ENCODE data around the gene CCDC61. TPM values are rescaled to one million over a fixed set of nuclear protein-coding genes. Genes with fewer than 3 reads are reported as not detected.

The CCDC61 gene
- total RNA-seq, 1 experiment from 2014 or later = 1.4 TPM

DNA sequence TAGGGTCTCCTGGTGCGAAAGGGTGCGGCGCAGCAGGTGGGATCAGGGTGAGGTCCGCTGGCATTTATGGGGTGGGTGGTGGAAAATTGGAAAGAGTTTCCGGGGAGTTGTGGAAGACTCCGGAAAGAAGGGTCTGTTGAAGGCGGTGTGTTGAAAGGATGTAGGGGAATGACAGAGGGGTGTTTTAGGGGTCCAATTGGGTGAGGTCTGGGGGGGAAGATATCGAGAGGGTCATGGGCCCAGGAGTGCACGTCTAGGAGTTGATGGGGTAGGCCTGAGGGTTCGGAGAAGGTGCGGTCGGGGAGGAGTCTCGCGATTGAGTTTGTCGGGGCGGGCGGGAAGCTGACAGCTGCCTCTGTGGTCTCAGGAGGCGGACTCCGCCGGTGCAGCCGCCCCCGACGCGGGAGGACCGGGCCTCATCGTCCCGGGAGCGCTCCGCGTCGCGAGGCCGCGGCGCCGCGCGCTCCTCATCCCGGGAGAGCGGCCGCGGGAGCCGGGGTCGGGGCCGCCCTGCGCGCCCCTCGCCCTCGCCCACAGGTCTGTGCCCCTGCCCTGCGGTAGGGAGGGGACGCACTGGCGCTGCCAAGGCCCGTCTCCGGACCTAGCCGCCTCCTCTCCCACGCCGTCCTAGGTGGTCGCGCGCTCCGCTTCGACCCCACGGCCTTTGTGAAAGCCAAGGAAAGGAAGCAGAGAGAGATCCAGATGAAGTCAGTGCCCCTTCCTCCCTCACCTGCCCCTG is 20.6 kb downstream of the CCDC61 start:
- no peak for DNase-seq (ENCODE audit: low spot score)

DNA sequence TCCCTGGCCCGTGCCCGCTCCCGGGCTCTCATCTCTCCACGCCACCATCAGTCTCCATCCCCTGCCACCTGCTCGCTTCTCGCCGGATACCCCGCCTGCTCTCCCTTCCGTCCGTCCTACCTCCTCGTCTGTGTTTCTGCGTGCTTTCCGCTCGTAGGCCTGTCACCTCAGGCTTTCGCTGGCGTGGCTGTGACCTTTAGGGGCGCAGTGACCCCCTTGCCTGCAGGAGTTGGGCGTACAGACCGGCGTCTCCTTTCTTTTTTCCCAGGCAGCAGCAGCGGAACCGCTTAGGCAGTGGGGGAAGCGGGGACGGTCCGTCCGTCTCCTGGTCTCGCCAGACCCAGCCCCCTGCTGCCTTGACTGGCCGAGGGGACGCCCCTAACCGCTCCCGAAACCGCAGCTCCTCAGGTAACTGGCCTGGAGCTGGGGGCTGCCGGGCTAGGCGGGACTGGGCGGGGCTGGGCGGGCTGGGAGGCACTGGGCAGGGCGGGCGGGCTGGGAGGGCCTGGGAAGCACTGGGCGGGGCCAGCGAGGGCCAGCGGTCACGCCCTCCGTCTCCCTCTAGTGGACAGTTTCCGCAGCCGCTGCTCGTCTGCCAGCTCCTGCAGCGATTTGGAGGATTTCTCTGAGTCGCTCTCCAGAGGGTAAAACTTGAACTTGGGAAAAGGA is 21.3 kb downstream of the CCDC61 start:
- peak; percentile 39 for DNase-seq (ENCODE audit: low spot score)

- DNase-seq (ENCODE audit: low spot score) = no peak
These were observed 21.8 kb downstream of the CCDC61 start for GRCh38 chr19:46017095-46017429.

- no peak for DNase-seq (ENCODE audit: low spot score)
These were observed 22.8 kb downstream of the CCDC61 start for GRCh38 chr19:46017874-46018675.

GRCh38 chr19:46018729-46019251 is 23.5 kb downstream of the CCDC61 start:
- no peak for DNase-seq (ENCODE audit: low spot score)

GRCh38 chr19:46019270-46019669 is 24.0 kb downstream of the CCDC61 start:
- DNase-seq (ENCODE audit: low spot score) = no peak

- DNase-seq (ENCODE audit: low spot score) = no peak
These were observed 25.5 kb downstream of the CCDC61 start for GRCh38 chr19:46020819-46021125.

- DNase-seq (ENCODE audit: low spot score) = no peak
These were observed 26.3 kb downstream of the CCDC61 start for GRCh38 chr19:46021531-46022041.

DNA sequence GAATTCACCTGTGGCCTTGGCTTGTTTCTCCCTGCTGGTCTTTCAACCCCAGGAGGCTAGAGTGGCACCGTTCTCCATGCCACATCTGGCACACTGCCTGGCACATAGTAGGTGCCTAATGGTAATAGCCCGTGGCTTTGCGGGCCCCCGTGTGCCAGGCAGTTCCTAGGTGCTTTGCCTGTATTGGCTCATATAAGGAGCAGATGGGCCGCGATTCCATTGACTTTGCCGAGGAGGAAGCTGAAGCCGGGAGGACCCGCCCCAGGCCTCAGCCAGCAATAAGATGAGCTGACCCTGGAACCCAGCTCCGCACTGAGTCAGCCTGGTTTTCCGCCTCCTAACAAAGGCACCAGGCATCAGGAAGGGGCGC is 26.8 kb downstream of the CCDC61 start:
- DNase-seq (ENCODE audit: low spot score) = no peak

DNA sequence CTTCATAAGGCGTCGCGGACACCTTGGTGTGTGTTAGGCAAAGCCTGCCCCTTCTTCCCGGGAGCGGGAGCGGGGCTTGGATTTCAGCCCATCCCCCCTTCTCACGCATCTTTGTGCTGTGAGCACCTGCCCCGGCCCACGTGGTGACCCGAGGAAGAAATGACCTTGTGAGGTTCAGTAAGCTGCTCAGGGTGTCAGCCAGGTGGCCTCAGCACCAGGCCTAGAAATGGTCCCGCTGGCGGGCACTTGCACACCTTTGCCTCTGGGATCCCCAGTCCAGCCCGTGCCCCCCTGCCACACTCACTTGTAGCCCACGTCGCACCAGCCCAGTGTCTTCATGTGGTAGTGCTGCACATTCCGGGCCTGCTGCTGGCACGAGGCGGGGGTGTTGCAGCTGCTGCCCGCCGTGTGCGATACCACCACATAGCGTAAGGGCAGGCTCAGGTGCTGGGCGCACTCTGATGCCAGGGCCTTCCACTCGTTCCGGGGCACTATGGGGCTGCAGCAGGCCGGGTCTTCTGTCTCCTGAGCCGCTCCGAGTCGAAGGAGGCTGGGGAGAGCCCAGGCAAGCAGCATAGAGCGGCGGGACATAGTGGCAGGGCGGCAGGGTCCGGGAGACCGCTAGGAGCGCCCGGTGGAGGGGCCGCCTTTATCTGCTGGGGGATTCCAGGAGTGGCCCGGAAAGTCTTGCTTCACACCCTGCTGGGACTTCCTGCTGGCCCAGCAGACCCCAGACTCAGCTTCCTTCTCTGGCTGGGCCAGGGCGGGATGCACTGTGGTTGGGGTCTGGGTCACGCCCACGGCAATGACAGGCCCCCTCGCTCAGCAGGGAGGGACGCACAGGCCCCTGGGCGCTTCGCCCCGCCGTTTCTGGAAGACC is 27.4 kb downstream of the CCDC61 start, which contains the start of gene PGLYRP1:
PGLYRP1 (minus strand) TSS at position 623 of the 880 bp plus-strand sequence; CDS start at position 591, 32 bp downstream.
- no peak for DNase-seq (ENCODE audit: low spot score)

- no peak for DNase-seq (ENCODE audit: low spot score)
These were observed 28.1 kb downstream of the CCDC61 start for GRCh38 chr19:46023311-46023779.

DNA sequence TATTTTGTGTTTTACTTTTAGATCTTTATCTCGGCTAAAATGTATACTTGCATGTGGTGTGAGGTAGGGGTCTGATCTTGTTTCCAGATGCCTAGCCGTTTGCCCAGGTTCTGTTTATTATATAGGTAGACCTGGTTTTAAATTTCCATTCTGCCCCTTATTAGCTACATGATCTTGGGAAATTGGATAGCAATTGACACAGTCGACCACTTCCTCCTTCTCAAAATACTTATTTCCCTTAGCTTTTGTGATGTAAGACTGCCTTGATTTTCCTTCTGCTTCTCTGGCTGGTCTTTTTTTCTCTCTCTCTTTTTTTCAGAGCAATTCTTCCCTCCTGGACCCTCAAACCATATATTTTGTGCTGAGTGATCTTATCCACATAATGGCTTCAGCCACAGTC is 30.6 kb downstream of the CCDC61 start:
- DNase-seq (ENCODE audit: low spot score) = no peak

GRCh38 chr19:46030812-46031550 is 35.7 kb downstream of the CCDC61 start:
- DNase-seq (ENCODE audit: low spot score) = no peak

GRCh38 chr19:46031781-46032596 is 36.7 kb downstream of the CCDC61 start:
- no peak for DNase-seq (ENCODE audit: low spot score)

DNA sequence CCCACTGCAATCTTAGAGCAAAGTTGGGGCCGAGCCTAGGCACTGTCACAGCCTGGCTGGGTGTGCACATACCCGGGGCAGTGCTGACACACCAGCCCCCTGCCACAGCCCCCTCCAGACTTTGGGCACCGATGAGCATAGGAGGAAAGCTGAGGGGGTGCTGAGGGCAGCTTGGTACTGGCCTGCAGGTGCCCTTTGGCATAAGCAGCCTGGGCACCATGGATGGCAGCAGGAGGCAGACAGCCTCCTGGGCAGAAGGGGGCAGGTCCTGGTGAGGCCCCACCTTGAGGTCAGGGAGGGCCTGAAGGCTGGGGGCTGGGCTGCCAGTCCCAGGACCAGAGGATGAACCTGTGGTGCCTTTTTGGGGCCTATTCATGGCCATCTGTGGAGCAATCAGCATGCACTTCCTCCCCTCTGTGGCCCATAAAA is 37.3 kb downstream of the CCDC61 start:
- no peak for DNase-seq (ENCODE audit: low spot score)

GRCh38 chr19:46033401-46033800 is 38.1 kb downstream of the CCDC61 start:
- DNase-seq (ENCODE audit: low spot score) = no peak

DNA sequence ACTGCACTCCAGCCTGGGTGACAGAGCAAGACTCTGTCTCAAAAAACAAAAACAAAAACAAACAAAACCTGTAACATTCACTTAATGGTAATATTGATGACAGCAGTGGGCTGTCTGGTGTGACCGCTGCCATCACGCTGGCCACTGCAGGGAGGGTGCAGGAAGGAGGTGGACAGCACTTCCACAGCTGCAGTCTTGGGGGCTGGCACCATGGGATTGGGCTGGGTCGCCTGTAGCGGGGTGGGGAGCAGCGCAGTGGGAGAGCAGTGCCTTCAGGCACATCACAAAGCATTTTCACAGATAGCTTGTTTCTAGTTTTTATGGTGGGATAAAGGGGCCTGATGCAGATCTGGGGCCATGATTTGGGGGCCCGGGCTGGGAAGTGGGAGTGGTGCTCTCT is 40.3 kb downstream of the CCDC61 start:
- DNase-seq (ENCODE audit: low spot score) = no peak

DNA sequence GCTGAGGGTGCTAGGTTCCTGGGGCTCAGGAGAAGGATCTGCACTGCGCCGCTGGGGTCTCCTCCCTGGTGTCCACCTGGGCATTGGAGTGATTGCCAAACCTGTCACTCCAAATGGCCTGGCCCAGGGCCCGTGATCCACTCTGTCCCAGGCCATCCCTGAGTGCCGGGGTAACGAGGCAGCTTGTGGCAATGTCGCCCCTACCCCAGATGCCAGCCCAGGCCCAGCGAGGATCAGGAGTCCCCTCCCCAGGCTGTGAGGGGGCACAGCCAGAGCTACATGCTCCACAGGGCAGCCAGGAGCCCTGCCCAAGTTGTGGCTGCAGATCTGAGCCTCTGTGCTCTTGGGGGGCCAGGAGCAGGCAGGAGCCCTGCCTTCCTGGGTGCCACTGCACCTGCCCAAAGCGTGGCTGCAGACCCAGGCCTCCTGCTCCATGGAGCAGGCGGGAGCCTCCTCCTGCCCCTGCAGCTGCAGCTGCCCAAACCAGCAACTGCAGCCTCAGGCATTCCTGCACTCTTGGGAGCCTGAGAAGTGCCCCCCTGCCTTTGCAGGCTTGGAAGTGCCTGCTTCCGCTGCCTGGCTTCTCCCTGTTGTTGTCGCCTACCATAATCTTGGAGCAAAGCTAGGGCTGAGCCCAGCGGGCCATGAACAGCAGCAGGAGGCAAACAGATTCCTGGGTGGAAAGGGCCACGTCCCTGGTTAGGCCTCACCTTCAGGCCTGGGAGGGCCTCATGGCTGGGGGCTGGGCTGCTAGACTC is 40.9 kb downstream of the CCDC61 start:
- no peak for DNase-seq (ENCODE audit: low spot score)

DNA sequence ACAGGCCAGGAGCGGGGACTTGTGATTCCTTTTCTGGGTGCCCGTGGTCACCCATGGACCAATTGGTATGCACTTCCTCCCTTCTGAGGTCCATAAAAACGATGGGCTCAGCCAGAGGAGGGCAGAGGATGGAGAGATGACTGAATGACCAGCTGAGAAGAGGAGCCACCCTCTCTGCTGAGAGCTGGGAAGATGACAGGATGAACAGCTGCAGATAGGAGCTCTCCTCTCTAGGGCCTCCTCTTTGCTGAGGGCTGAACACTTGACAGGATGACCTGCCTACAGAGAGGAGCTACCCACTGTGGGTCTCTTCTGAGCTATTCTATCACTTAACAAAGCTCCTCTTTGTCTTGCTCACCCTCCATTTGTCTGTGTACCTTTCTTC is 41.5 kb downstream of the CCDC61 start:
- DNase-seq (ENCODE audit: low spot score) = no peak

All from H4 (cell line).